Measurements from ENCODE around the gene ADAP1.

DNA sequence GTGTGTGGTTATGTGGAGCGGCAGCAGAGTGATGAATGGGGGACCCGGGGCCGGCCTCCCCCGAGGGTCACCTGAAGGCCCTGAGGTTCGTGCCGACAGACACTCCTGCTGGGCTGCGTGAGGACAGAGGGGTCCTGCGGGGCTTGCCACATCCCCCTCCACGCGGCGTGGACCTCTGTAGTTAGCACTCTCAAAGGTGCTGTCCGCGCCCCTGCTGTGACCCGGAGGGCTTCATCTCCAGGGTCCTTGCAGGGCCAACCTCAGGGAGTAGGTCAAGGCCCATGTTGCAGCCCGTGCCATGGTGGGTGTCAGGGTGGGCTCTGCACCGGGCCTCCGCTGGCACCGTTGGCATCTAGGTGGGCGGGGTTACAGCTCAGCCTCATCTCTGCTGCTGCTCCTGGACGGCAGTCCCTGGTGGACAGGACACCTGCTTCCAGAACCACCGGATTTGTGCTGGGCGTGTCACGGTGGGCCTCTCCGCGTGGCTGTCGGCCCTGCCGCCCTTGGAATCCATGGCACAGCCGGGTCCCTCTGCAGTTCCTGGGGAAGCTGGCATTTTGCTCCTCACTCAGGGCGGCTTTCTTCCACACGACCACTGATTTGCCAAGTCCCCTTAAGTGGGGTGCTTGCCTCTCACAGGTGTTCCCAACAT lies 97.9 kb downstream of the ADAP1 start:
- no peak for TF ChIP-seq GABPA (IDR thresholded peaks at IDR 0.05; ENCODE audit: low read depth)
- TF ChIP-seq, protein P1, sequence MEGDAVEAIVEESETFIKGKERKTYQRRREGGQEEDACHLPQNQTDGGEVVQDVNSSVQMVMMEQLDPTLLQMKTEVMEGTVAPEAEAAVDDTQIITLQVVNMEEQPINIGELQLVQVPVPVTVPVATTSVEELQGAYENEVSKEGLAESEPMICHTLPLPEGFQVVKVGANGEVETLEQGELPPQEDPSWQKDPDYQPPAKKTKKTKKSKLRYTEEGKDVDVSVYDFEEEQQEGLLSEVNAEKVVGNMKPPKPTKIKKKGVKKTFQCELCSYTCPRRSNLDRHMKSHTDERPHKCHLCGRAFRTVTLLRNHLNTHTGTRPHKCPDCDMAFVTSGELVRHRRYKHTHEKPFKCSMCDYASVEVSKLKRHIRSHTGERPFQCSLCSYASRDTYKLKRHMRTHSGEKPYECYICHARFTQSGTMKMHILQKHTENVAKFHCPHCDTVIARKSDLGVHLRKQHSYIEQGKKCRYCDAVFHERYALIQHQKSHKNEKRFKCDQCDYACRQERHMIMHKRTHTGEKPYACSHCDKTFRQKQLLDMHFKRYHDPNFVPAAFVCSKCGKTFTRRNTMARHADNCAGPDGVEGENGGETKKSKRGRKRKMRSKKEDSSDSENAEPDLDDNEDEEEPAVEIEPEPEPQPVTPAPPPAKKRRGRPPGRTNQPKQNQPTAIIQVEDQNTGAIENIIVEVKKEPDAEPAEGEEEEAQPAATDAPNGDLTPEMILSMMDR (IDR thresholded peaks at IDR 0.05; ENCODE audit: insufficient read depth, low read length), result no peak
- TF ChIP-seq, protein P2, sequence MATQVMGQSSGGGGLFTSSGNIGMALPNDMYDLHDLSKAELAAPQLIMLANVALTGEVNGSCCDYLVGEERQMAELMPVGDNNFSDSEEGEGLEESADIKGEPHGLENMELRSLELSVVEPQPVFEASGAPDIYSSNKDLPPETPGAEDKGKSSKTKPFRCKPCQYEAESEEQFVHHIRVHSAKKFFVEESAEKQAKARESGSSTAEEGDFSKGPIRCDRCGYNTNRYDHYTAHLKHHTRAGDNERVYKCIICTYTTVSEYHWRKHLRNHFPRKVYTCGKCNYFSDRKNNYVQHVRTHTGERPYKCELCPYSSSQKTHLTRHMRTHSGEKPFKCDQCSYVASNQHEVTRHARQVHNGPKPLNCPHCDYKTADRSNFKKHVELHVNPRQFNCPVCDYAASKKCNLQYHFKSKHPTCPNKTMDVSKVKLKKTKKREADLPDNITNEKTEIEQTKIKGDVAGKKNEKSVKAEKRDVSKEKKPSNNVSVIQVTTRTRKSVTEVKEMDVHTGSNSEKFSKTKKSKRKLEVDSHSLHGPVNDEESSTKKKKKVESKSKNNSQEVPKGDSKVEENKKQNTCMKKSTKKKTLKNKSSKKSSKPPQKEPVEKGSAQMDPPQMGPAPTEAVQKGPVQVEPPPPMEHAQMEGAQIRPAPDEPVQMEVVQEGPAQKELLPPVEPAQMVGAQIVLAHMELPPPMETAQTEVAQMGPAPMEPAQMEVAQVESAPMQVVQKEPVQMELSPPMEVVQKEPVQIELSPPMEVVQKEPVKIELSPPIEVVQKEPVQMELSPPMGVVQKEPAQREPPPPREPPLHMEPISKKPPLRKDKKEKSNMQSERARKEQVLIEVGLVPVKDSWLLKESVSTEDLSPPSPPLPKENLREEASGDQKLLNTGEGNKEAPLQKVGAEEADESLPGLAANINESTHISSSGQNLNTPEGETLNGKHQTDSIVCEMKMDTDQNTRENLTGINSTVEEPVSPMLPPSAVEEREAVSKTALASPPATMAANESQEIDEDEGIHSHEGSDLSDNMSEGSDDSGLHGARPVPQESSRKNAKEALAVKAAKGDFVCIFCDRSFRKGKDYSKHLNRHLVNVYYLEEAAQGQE (IDR thresholded peaks at IDR 0.05; ENCODE audit: insufficient replicate concordance, low read depth), result no peak
